NB4 (cell line): ENCODE data around the gene DTX3.

Experiments
- DNase-seq: peaks from one replicate; pipeline ENCODE4 v3.0.0; 2010; ENCODE audit warnings: low read depth
- H3K4me3 ChIP-seq: one replicate; pipeline ENCODE4 v1.5.1; 2011; ENCODE audit warnings: mild to moderate bottlenecking, low read depth, low read length, moderate library complexity
- CTCF ChIP-seq: IDR thresholded peaks from one replicate; pipeline ENCODE4 v1.5.1; 2012; ENCODE audit warnings: low read depth, low read length
- MAX ChIP-seq: IDR thresholded peaks from 2 replicates; pipeline ENCODE4 v1.6.1; 2011; ENCODE audit warnings: low read depth, low read length
- MYC ChIP-seq: IDR thresholded peaks from 2 replicates; pipeline ENCODE4 v1.6.1; 2011; ENCODE audit warnings: low read depth, low read length
- POLR2A ChIP-seq: IDR thresholded peaks from 2 replicates; pipeline ENCODE4 v1.6.1; 2011; ENCODE audit warnings: mild to moderate bottlenecking; ENCODE audit not compliant: insufficient read length; ENCODE audit errors: extremely low read depth

DTX3 gene

GRCh38 chr12:57575771-57576612 lies 28.6 kb upstream of the DTX3 start:
- H3K4me3 ChIP-seq, result no peak overlapping the region
- TF ChIP-seq MYC (no peak), POLR2A (no peak), MAX (no peak), CTCF (no peak)
- no peak for DNase-seq

GRCh38 chr12:57576613-57577160 lies 27.9 kb upstream of the DTX3 start:
- DNase-seq, result no peak
- no peak for TF ChIP-seq MYC
- TF ChIP-seq POLR2A, result no peak
- no peak for TF ChIP-seq MAX
- TF ChIP-seq CTCF, result no peak
- no peak overlapping the region for H3K4me3 ChIP-seq

GRCh38 chr12:57577981-57578758 lies 26.5 kb upstream of the DTX3 start:
- no peak overlapping the region for H3K4me3 ChIP-seq
- no peak for DNase-seq
- no peak for TF ChIP-seq POLR2A
- TF ChIP-seq CTCF, result no peak
- TF ChIP-seq MYC, result no peak
- TF ChIP-seq MAX, result no peak

GRCh38 chr12:57579011-57579410 lies 25.6 kb upstream of the DTX3 start:
- no peak overlapping the region for H3K4me3 ChIP-seq
- TF ChIP-seq CTCF (no peak), MYC (no peak)
- DNase-seq, result no peak

GRCh38 chr12:57579677-57580465 lies 24.8 kb upstream of the DTX3 start:
- TF ChIP-seq CTCF (no peak), MAX (no peak), MYC (no peak), POLR2A (no peak)
- no peak overlapping the region for H3K4me3 ChIP-seq
- no peak for DNase-seq
